Neural progenitor cell (in vitro differentiated cells): ENCODE data around the gene HYAL4.

ENCODE experiments used
- EZH2 ChIP-seq: fragments of 200-600 bp; sonication (generic); IDR thresholded peaks from 2 replicates; pipeline ENCODE4 v1.6.1; 2017; ENCODE audit warnings: antibody characterized with exemption, mild to moderate bottlenecking, moderate library complexity
- TF ChIP-seq, protein P1 (sequence below): fragments of 200-600 bp; sonication (generic); IDR thresholded peaks from 2 replicates; pipeline ENCODE4 v1.5.1; 2017; ENCODE audit warnings: antibody characterized with exemption, mild to moderate bottlenecking

DNA sequence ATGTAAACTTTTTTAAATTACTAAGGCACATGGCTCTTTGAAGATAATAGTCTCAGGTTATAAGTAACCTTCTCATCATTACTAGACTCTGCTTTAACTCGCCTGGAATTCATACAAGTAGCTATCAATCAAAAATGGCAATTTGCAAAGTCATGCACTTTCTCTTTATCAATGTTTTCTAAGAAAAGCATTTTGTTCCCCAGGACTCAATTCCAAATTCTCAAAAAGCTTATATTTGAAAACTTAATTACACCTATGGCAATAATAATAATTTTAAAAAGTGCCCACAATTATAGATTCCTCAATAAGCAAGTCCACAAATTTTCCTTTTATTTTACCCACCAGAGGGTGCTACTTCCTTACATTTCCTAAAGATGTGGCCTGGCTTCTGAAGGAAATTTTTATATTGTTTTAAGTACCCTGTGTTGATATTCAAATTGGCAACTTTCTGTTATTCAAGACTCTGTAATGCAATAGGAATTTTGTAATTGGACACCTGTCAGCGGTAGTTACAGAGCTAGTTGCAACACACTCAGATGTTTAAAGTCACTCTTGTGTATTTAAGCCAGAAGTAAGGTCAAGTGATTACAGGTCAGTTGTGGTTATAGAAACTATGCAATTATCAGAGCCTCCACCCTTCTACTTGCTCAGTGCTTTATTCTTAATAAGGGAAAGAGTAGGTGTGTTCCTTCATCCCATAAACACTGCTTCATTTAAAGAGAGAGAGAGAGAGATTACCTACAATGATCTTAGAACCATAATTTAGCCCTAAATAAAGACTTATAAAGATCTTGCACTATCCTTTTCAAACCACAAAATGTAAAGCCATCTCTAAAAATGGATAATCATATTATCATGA is 47.1 kb upstream of the HYAL4 start:
- TF ChIP-seq, protein P1, sequence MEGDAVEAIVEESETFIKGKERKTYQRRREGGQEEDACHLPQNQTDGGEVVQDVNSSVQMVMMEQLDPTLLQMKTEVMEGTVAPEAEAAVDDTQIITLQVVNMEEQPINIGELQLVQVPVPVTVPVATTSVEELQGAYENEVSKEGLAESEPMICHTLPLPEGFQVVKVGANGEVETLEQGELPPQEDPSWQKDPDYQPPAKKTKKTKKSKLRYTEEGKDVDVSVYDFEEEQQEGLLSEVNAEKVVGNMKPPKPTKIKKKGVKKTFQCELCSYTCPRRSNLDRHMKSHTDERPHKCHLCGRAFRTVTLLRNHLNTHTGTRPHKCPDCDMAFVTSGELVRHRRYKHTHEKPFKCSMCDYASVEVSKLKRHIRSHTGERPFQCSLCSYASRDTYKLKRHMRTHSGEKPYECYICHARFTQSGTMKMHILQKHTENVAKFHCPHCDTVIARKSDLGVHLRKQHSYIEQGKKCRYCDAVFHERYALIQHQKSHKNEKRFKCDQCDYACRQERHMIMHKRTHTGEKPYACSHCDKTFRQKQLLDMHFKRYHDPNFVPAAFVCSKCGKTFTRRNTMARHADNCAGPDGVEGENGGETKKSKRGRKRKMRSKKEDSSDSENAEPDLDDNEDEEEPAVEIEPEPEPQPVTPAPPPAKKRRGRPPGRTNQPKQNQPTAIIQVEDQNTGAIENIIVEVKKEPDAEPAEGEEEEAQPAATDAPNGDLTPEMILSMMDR: peak; percentile 73
- no peak for TF ChIP-seq EZH2
